Tibial nerve (tissue), 4 donors: ENCODE data around the gene VGLL1.

ENCODE experiments used
- CTCF ChIP-seq, 5 experiments: fragments of 200-600 bp in 3 of 5; fragments of 450-650 bp in 2 of 5; sonication (generic) in 3 of 5; IDR thresholded peaks; one replicate each; pipeline ENCODE4 v1.5.1; 2016 to 2019; ENCODE audit warnings: antibody characterized with exemption in 5 of 5, mild to moderate bottlenecking in 3 of 5, moderate library complexity in 2 of 5
- EP300 ChIP-seq, 2 donors: sonication (generic); formaldehyde crosslinking; IDR thresholded peaks; one replicate each; pipeline ENCODE4 v1.6.1; 2017; ENCODE audit warnings: antibody characterized with exemption in 2 of 2, mild to moderate bottlenecking in 1 of 2

GRCh38 chrX:136495043-136495442, 37.0 kb upstream of the VGLL1 start:
- TF ChIP-seq CTCF (IDR thresholded peaks at IDR 0.05) = no peak
- TF ChIP-seq EP300 (IDR thresholded peaks at IDR 0.05) = no peak
